C4-2B (cell line): Measurements from ENCODE around the gene FAM76A.

Experiments
- CTCF ChIP-seq: fragments of 450-650 bp; conservative IDR thresholded peaks from 2 replicates; pipeline ENCODE4 v1.5.1; 2017; ENCODE audit warnings: mild to moderate bottlenecking
- ZFX ChIP-seq: fragments of 450-650 bp; IDR thresholded peaks from 2 replicates; pipeline ENCODE4 v1.6.1; 2017

- TF ChIP-seq CTCF = no peak
- TF ChIP-seq ZFX = no peak
Observed at GRCh38 chr1:27705545-27705944, 20.2 kb upstream of the FAM76A start.
